Prostate gland (tissue), 2 donors: ENCODE results near the gene MRGPRE. TPM values are rescaled to one million over a fixed set of nuclear protein-coding genes. Genes with fewer than 3 reads are reported as not detected.

Experiments
- DNase-seq: peaks from one replicate; pipeline ENCODE4 v3.0.0-alpha.2; 2019; ENCODE audit warnings: low spot score
- H3K27ac ChIP-seq, 2 donors: fragments of 200-600 bp; sonication (generic); 2 replicates each; pipeline ENCODE4 v1.5.1; 2017 to 2019
- H3K27me3 ChIP-seq: fragments of 200-600 bp; sonication (generic); replicated peaks from 2 replicates; pipeline ENCODE4 v1.5.1; 2019; ENCODE audit not compliant: insufficient read depth
- H3K36me3 ChIP-seq, 2 donors: fragments of 200-600 bp; sonication (generic); 1 replicate in 1 of 2; 2 replicates in 1 of 2; pipeline versions ENCODE4 v1.5.1 to v1.8.1; 2017 to 2019
- H3K4me1 ChIP-seq: fragments of 200-600 bp; sonication (generic); replicated peaks from 2 replicates; pipeline ENCODE4 v1.5.1; 2019
- H3K4me3 ChIP-seq, 2 donors: fragments of 200-600 bp; sonication (generic); 2 replicates each; pipeline ENCODE4 v1.5.1; 2017 to 2019
- H3K9me3 ChIP-seq: fragments of 200-600 bp; sonication (generic); 2 replicates; pipeline ENCODE4 v1.5.1; 2017
- CTCF ChIP-seq, 4 experiments: fragments of 200-600 bp in 2 of 4; fragments of 450-650 bp in 2 of 4; sonication (generic) in 2 of 4; IDR thresholded peaks; 1 replicate in 3 of 4; 2 replicates in 1 of 4; pipeline ENCODE4 v1.5.1; 2016 to 2019; ENCODE audit warnings: antibody characterized with exemption in 4 of 4, mild to moderate bottlenecking in 2 of 4, moderate library complexity in 2 of 4
- POLR2A ChIP-seq: fragments of 450-650 bp; IDR thresholded peaks from one replicate; pipeline ENCODE4 v1.6.1; 2016; ENCODE audit warnings: antibody characterized with exemption, mild to moderate bottlenecking
- POLR2AphosphoS5 ChIP-seq: sonication (generic); formaldehyde crosslinking; IDR thresholded peaks from one replicate; pipeline ENCODE4 v1.6.1; 2017; ENCODE audit warnings: antibody characterized with exemption
- WGBS: methylation state at CpG from one replicate; pipeline ENCODE4 v1.1.5; 2018; 5-methylcytosine and 5-hydroxymethylcytosine counted together
- intact Hi-C: fragments of 100-400 bp; cut with DNase I; formaldehyde crosslinking; loops from one replicate; pipeline ENCODE4 v1.14.2; 2022
- total RNA-seq, 2 donors: library from RNA; depleted of rRNA; stranded (reverse); fragments of >200 nt; gene quantifications; one replicate each; pipeline ENCODE4 v1.1.0, GENCODE V29; 2016

MRGPRE gene
- total RNA-seq, 2 donors from 2014 or later, result 1.0 TPM; not detected in 1

GRCh38 chr11:3223932-3224381 lies 8.3 kb downstream of the MRGPRE start:
- Histone ChIP-seq H3K4me1 (no peaks in the 10 kb centered on the region), H3K27ac (no peak overlapping the region), H3K4me3 (no peak overlapping the region), H3K9me3 (no peaks in the 10 kb centered on the region), H3K36me3 (no peaks in the 10 kb centered on the region), H3K27me3 (no peaks in the 10 kb centered on the region)
- intact Hi-C loops, result no loop called here
- 84% methylated on average over 4 of the region's 4 CpGs for whole genome bisulfite sequencing
- TF ChIP-seq CTCF (IDR thresholded peaks at IDR 0.05) (no peak), POLR2AphosphoS5 (no peak), POLR2A (no peak)
- no peak for DNase-seq

- Histone ChIP-seq H3K9me3 (no peaks in the 10 kb centered on the region), H3K36me3 (no peaks in the 10 kb centered on the region), H3K4me1 (no peaks in the 10 kb centered on the region), H3K27me3 (no peaks in the 10 kb centered on the region), H3K4me3 (no peak overlapping the region), H3K27ac (no peak overlapping the region)
- DNase-seq, result no peak
- TF ChIP-seq POLR2A (no peak), POLR2AphosphoS5 (no peak), CTCF (IDR thresholded peaks at IDR 0.05) (no peak)
- 89% methylated on average over 36 of the region's 36 CpGs for WGBS
- intact Hi-C loops, result no loop called here
These were observed 9.0 kb downstream of the MRGPRE start for GRCh38 chr11:3222941-3223915.

- intact Hi-C loops, result no loop called here
- Histone ChIP-seq H3K27ac (no peak overlapping the region), H3K36me3 (no peaks in the 10 kb centered on the region), H3K27me3 (no peaks in the 10 kb centered on the region), H3K4me1 (no peaks in the 10 kb centered on the region), H3K9me3 (no peaks in the 10 kb centered on the region), H3K4me3 (no peak overlapping the region)
- no peak for DNase-seq
- WGBS, result 86% methylated on average over 37 of the region's 37 CpGs
- TF ChIP-seq POLR2A (no peak), CTCF (IDR thresholded peaks at IDR 0.05) (no peak), POLR2AphosphoS5 (no peak)
These were observed 10.0 kb downstream of the MRGPRE start for GRCh38 chr11:3222003-3222855.

- intact Hi-C loops, result no loop called here
- no peaks in the 10 kb centered on the region for H3K9me3 ChIP-seq
- 16% methylated on average over 27 of the region's 27 CpGs for WGBS
- no peak for TF ChIP-seq CTCF (IDR thresholded peaks at IDR 0.05)
- TF ChIP-seq POLR2A, result no peak
- no peak for TF ChIP-seq POLR2AphosphoS5
- H3K27ac ChIP-seq, result no peak overlapping the region
- no peaks in the 10 kb centered on the region for H3K27me3 ChIP-seq
- no peaks in the 10 kb centered on the region for H3K36me3 ChIP-seq
- no peak overlapping the region for H3K4me3 ChIP-seq
- no peaks in the 10 kb centered on the region for H3K4me1 ChIP-seq
- DNase-seq, result no peak
These were observed 10.7 kb downstream of the MRGPRE start for GRCh38 chr11:3221408-3222002.
